ENCODE measurements around the gene UBE2H. TPM values are rescaled to one million over a fixed set of nuclear protein-coding genes. Genes with fewer than 3 reads are reported as not detected.

The UBE2H gene
- total RNA-seq, 1 donor from 2014 or later = 112 TPM

GRCh38 chr7:129989466-129989865, 36.7 kb upstream of the UBE2H start:
- no peak for DNase-seq
- H3K4me3 ChIP-seq = no peak overlapping the region
- TF ChIP-seq, protein P1, sequence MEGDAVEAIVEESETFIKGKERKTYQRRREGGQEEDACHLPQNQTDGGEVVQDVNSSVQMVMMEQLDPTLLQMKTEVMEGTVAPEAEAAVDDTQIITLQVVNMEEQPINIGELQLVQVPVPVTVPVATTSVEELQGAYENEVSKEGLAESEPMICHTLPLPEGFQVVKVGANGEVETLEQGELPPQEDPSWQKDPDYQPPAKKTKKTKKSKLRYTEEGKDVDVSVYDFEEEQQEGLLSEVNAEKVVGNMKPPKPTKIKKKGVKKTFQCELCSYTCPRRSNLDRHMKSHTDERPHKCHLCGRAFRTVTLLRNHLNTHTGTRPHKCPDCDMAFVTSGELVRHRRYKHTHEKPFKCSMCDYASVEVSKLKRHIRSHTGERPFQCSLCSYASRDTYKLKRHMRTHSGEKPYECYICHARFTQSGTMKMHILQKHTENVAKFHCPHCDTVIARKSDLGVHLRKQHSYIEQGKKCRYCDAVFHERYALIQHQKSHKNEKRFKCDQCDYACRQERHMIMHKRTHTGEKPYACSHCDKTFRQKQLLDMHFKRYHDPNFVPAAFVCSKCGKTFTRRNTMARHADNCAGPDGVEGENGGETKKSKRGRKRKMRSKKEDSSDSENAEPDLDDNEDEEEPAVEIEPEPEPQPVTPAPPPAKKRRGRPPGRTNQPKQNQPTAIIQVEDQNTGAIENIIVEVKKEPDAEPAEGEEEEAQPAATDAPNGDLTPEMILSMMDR (IDR thresholded peaks at IDR 0.05; ENCODE audit: borderline replicate concordance) = no peak
- no peaks in the 10 kb centered on the region for H3K9me3 ChIP-seq (replicated peaks)
- no peaks in the 10 kb centered on the region for H3K27me3 ChIP-seq (ENCODE audit: low read depth)
- H3K27ac ChIP-seq (replicated peaks) = no peak overlapping the region
- peaks cover 11% of the 10 kb centered on the region for H3K4me1 ChIP-seq
- intact Hi-C loops (cut with micrococcal nuclease) = no loop called here
- no peaks in the 10 kb centered on the region for H3K36me3 ChIP-seq

GRCh38 chr7:129986600-129986999, 33.8 kb upstream of the UBE2H start:
- Histone ChIP-seq H3K27ac (replicated peaks) (no peak overlapping the region), H3K4me3 (no peak overlapping the region), H3K9me3 (replicated peaks) (no peaks in the 10 kb centered on the region), H3K4me1 (peaks cover 11% of the 10 kb centered on the region), H3K36me3 (no peaks in the 10 kb centered on the region), H3K27me3 (ENCODE audit: low read depth) (no peaks in the 10 kb centered on the region)
- TF ChIP-seq, protein P1 (IDR thresholded peaks at IDR 0.05; ENCODE audit: borderline replicate concordance) = no peak
- intact Hi-C loops (cut with micrococcal nuclease) = no loop called here
- no peak for DNase-seq

GRCh38 chr7:129980667-129981066, 27.9 kb upstream of the UBE2H start:
- Histone ChIP-seq H3K4me3 (no peak overlapping the region), H3K4me1 (no peaks in the 10 kb centered on the region), H3K36me3 (no peaks in the 10 kb centered on the region), H3K27me3 (ENCODE audit: low read depth) (no peaks in the 10 kb centered on the region), H3K27ac (replicated peaks) (no peak overlapping the region), H3K9me3 (replicated peaks) (no peaks in the 10 kb centered on the region)
- no peak for DNase-seq
- TF ChIP-seq, protein P1 (IDR thresholded peaks at IDR 0.05; ENCODE audit: borderline replicate concordance) = no peak
- intact Hi-C loops (cut with micrococcal nuclease) = no loop called here

DNA sequence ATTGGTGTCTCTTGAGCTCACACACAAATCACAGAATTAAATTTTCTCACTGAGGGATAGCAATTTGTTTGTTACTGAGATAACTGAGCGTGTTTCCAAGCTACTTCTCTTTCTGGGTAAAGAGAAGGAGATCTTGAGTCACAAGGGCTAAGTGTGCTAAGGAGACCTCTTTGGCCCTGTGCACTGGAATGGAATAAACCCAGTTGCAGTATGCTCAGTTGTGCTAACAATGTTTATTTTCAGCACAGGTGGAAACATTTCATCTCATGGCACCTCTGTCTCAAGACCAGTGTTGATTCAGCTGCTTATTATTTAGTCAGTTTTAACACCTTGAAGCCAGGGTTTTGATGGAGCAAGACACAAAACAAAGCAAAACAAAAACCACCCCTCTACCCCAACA, 22.5 kb upstream of the UBE2H start:
- TF ChIP-seq, protein P1 (IDR thresholded peaks at IDR 0.05; ENCODE audit: borderline replicate concordance) = no peak

DNA sequence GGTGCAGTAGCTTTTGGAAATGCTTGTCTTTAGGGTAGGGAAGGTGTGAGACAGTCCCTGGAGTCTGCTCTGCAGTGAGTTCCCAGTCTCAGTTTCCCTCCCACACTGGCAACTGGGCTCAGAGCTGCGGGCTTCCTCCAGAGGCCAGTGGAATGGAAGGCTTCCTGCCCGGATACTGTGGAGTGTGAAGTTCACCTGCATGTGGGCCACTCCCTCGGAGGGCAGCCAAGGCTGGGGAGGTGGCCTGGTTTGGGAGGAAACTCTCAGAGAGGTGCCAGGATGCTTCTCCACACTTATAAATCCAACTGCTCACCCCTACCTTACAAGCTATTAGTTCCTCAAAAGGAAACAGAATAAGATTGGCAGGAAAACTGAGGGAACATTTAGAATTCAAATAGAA, 18.1 kb upstream of the UBE2H start:
- Histone ChIP-seq H3K27ac (replicated peaks) (peak overlapping the region; percentile 64), H3K4me3 (no peak overlapping the region), H3K4me1 (peaks cover 9% of the 10 kb centered on the region), H3K36me3 (no peaks in the 10 kb centered on the region), H3K27me3 (ENCODE audit: low read depth) (no peaks in the 10 kb centered on the region), H3K9me3 (replicated peaks) (no peaks in the 10 kb centered on the region)
- intact Hi-C loops (cut with micrococcal nuclease) = no loop called here
- TF ChIP-seq, protein P1 (IDR thresholded peaks at IDR 0.05; ENCODE audit: borderline replicate concordance) = no peak
- no peak for DNase-seq

More for the DNA sequence above, 22.5 kb upstream of the UBE2H start:
- Histone ChIP-seq H3K4me3 (no peak overlapping the region), H3K36me3 (no peaks in the 10 kb centered on the region), H3K9me3 (replicated peaks) (no peaks in the 10 kb centered on the region), H3K27me3 (ENCODE audit: low read depth) (no peaks in the 10 kb centered on the region), H3K27ac (replicated peaks) (no peak overlapping the region), H3K4me1 (peaks cover 9% of the 10 kb centered on the region)
- DNase-seq = no peak
- intact Hi-C loops (cut with micrococcal nuclease) = no loop called here
